Adrenal gland (tissue), 12 donors: ENCODE measurements around the gene PLD4. TPM values are rescaled to one million over a fixed set of nuclear protein-coding genes. Genes with fewer than 3 reads are reported as not detected.

Experiments used
- DNase-seq, 7 donors: peaks; one replicate each; pipeline ENCODE4 v3.0.0-alpha.2; 2019 to 2020
- H3K27ac ChIP-seq, 5 donors: fragments of 200-600 bp; sonication (generic) in 4 of 5; 1 replicate in 3 of 5; 2 replicates in 2 of 5; pipeline versions ENCODE4 v1.5.1 to v1.8.0; 2016 to 2020; ENCODE audit warnings: mild to moderate bottlenecking in 1 of 5
- H3K27me3 ChIP-seq: fragments of 200-600 bp; 2 replicates; pipeline ENCODE4 v1.8.0; 2021
- H3K36me3 ChIP-seq, 2 donors: fragments of 200-600 bp; replicated peaks in 1 of 2; 1 replicate in 1 of 2; 2 replicates in 1 of 2; pipeline versions ENCODE4 v1.5.1 to v1.8.0; 2018 to 2022
- H3K4me1 ChIP-seq, 2 donors: fragments of 200-600 bp; replicated peaks in 1 of 2; 1 replicate in 1 of 2; 2 replicates in 1 of 2; pipeline versions ENCODE4 v1.5.1 to v1.8.0; 2018 to 2021
- H3K4me3 ChIP-seq, 4 donors: fragments of 200-600 bp; sonication (generic) in 3 of 4; one replicate each; pipeline ENCODE4 v1.5.1; 2016 to 2018
- H3K9me3 ChIP-seq, 3 donors: fragments of 200-600 bp; sonication (generic) in 1 of 3; replicated peaks in 1 of 3; 1 replicate in 2 of 3; 2 replicates in 1 of 3; pipeline versions ENCODE4 v1.5.1 to v1.8.0; 2016 to 2021
- CTCF ChIP-seq, 6 experiments: fragments of 450-650 bp in 4 of 6; fragments of 200-600 bp in 2 of 6; sonication (generic) in 1 of 6; IDR thresholded peaks; 1 replicate in 5 of 6; 2 replicates in 1 of 6; pipeline versions ENCODE4 v1.5.1 to v1.8.0; 2016 to 2021; ENCODE audit warnings: antibody characterized with exemption in 6 of 6, mild to moderate bottlenecking in 2 of 6, moderate library complexity in 1 of 6
- POLR2A ChIP-seq, 2 donors: fragments of 450-650 bp; IDR thresholded peaks; one replicate each; pipeline ENCODE4 v1.6.1; 2017; ENCODE audit warnings: antibody characterized with exemption in 2 of 2, mild to moderate bottlenecking in 2 of 2, moderate library complexity in 1 of 2
- WGBS, 4 donors: extraction: QIAGEN DNeasy Blood & Tissue Kit in 2 of 4; methylation state at CpG; one replicate each; pipeline versions ENCODE4 v1.1.5 to v1.1.7; 2013 to 2017; 5-methylcytosine and 5-hydroxymethylcytosine counted together
- intact Hi-C, 2 donors: fragments of 100-400 bp; cut with DNase I; formaldehyde crosslinking; loops; one replicate each; pipeline versions ENCODE4 v1.14.1 to v1.15.0; 2022 to 2023
- polyA plus RNA-seq, 3 donors: library from polyadenylated mRNA; stranded (reverse); fragments of 200-250 nt in 2 of 3; fragments of 350-450 nt in 1 of 3; fragmentation: Illumina TruSeq in 1 of 3; extraction: RNeasy Lipid Tissue Mini Kit (QIAGEN cat#74804) in 1 of 3; gene quantifications; one replicate each; pipeline ENCODE4 v1.2.3, GENCODE V29; 2013 to 2014
- total RNA-seq, 9 donors: library from RNA; depleted of rRNA in 4 of 9; stranded (reverse); fragments of >200 nt in 4 of 9; fragments of 120-200 nt in 1 of 9; fragmentation: NEBNext Ultra II Directional in 1 of 9; extraction: Animal tissue kit (Norgen Biotek cat#: 25700) in 1 of 9; gene quantifications; one replicate each; pipeline versions ENCODE4 v1.1.0 to v1.2.4, GENCODE V29; 2013 to 2023
- donor health status: healthy with polysubstance abuse.
- donor health status: Bipolar disorder and iron deficiency.
- donor health status: DM: yes; HTN: yes; CAD: no.
- donor health status: DM: no; HTN: no; CAD: no.
- donor health status: DM: no; HTN: no; CAD: no.
- donor health status: DM: yes; HTN: yes; CAD: no.

The PLD4 gene
- total and polyA plus RNA-seq, 12 donors: 0.30 to 1.9 (median 0.55) TPM; not detected in 3

- Histone ChIP-seq H3K4me3 (no peak overlapping the region), H3K9me3 (no peaks in the 10 kb centered on the region), H3K27me3 (no peaks in the 10 kb centered on the region), H3K27ac (no peak overlapping the region), H3K36me3 (no peaks in the 10 kb centered on the region), H3K4me1 (peaks cover 13 to 15% of the 10 kb centered on the region in 2 donors)
- peak in 3 of 7 donors; percentile 13 to 49 (median 17) for DNase-seq
- 86 to 91% (median 89%) methylated on average over 18 to 30 of the region's 30 CpGs for WGBS, 4 donors
- TF ChIP-seq POLR2A (IDR thresholded peaks at IDR 0.05) (no peak), CTCF (IDR thresholded peaks at IDR 0.05) (no peak)
- intact Hi-C loops: loop anchor here in 1 of 2 donors (5.0 kb wide), 1 partner anchor 153 kb away; no protein-coding TSS in a partner anchor
These were observed 30.1 kb upstream of the PLD4 start for GRCh38 chr14:104894331-104895206.

GRCh38 chr14:104895207-104895785 is 29.4 kb upstream of the PLD4 start:
- H3K27me3 ChIP-seq: no peaks in the 10 kb centered on the region
- no peaks in the 10 kb centered on the region for H3K9me3 ChIP-seq
- 70 to 77% (median 73%) methylated on average over 8 to 9 of the region's 9 CpGs for WGBS, 4 donors
- H3K4me1 ChIP-seq: peaks cover 13 to 15% of the 10 kb centered on the region in 2 donors
- H3K27ac ChIP-seq: no peak overlapping the region
- intact Hi-C loops: loop anchor here in 1 of 2 donors (5.0 kb wide), 1 partner anchor 152 kb away; no protein-coding TSS in a partner anchor
- H3K36me3 ChIP-seq: no peaks in the 10 kb centered on the region
- DNase-seq: peak in 4 of 7 donors; percentile 15 to 26 (median 18)
- TF ChIP-seq CTCF (IDR thresholded peaks at IDR 0.05) (no peak), POLR2A (IDR thresholded peaks at IDR 0.05) (no peak)
- H3K4me3 ChIP-seq: no peak overlapping the region

- DNase-seq: peak; percentile 31 to 74 (median 63)
- H3K9me3 ChIP-seq: no peaks in the 10 kb centered on the region
- H3K27me3 ChIP-seq: no peaks in the 10 kb centered on the region
- intact Hi-C loops: loop anchor here in 1 of 2 donors (5.0 kb wide), 1 partner anchor 151 kb away; no protein-coding TSS in a partner anchor
- 38 to 66% (median 55%) methylated on average over 7 to 34 of the region's 34 CpGs for WGBS, 4 donors
- peaks cover 13 to 15% of the 10 kb centered on the region in 2 donors for H3K4me1 ChIP-seq
- TF ChIP-seq CTCF (IDR thresholded peaks at IDR 0.05) (no peak), POLR2A (IDR thresholded peaks at IDR 0.05) (no peak)
- H3K4me3 ChIP-seq: no peak overlapping the region
- no peaks in the 10 kb centered on the region for H3K36me3 ChIP-seq
- no peak overlapping the region for H3K27ac ChIP-seq
These were observed 28.7 kb upstream of the PLD4 start for GRCh38 chr14:104895786-104896661.
